HG02642 (cell line): ENCODE data around the gene CPT1B.

Source experiments
- ATAC-seq: cut with Tn5 transposase; IDR thresholded peaks from one replicate; pipeline ENCODE4 v1.9.1; 2021; ENCODE audit warnings: mild to moderate bottlenecking; ENCODE audit not compliant: unreplicated experiment, poor library complexity

The CPT1B gene

GRCh38 chr22:50572965-50573364 is 5.3 kb downstream of the CPT1B start:
- no peak for ATAC-seq

GRCh38 chr22:50571264-50572175 is 6.7 kb downstream of the CPT1B start:
- no peak for ATAC-seq

GRCh38 chr22:50570861-50571260 is 7.4 kb downstream of the CPT1B start:
- no peak for ATAC-seq

GRCh38 chr22:50569896-50570535 is 8.2 kb downstream of the CPT1B start:
- ATAC-seq: no peak

- ATAC-seq: no peak
These were observed 9.2 kb downstream of the CPT1B start for GRCh38 chr22:50569041-50569459.

- no peak for ATAC-seq
These were observed 9.6 kb downstream of the CPT1B start for GRCh38 chr22:50568626-50569025.

- no peak for ATAC-seq
These were observed 10.4 kb downstream of the CPT1B start for GRCh38 chr22:50567721-50568252.

- ATAC-seq: no peak
These were observed 13.9 kb downstream of the CPT1B start for GRCh38 chr22:50564289-50564688.

- ATAC-seq: no peak
These were observed 14.6 kb downstream of the CPT1B start for GRCh38 chr22:50563413-50564160.

GRCh38 chr22:50562523-50563412 is 15.5 kb downstream of the CPT1B start, which contains the start of gene SYCE3:
TSS of gene SYCE3 (minus strand) at chr22:50562919. CDS start at chr22:50556405, 6,514 bp downstream.
- peak; percentile 95 for ATAC-seq

- no peak for ATAC-seq
These were observed 16.5 kb downstream of the CPT1B start for GRCh38 chr22:50561401-50562358.

- ATAC-seq: no peak
These were observed 18.2 kb downstream of the CPT1B start for GRCh38 chr22:50560034-50560433.

GRCh38 chr22:50556703-50557102 is 21.5 kb downstream of the CPT1B start:
- ATAC-seq: no peak

- ATAC-seq: no peak
These were observed 24.9 kb downstream of the CPT1B start for GRCh38 chr22:50553310-50553709.

GRCh38 chr22:50551160-50551752 is 27.0 kb downstream of the CPT1B start:
- no peak for ATAC-seq

- no peak for ATAC-seq
These were observed 27.8 kb downstream of the CPT1B start for GRCh38 chr22:50550395-50550794.

- ATAC-seq: no peak
These were observed 29.1 kb downstream of the CPT1B start for GRCh38 chr22:50548921-50549790.
